K562 (cell line): Measurements from ENCODE around the gene OR14A16. TPM values are rescaled to one million over a fixed set of nuclear protein-coding genes. Genes with fewer than 3 reads are reported as not detected.

Experiments
- ARID3A ChIP-seq: IDR thresholded peaks from 2 replicates; pipeline ENCODE4 v1.6.1; 2012; ENCODE audit warnings: low read depth, low read length, improper control_type of control experiment, borderline replicate concordance
- DLX4 ChIP-seq: fragments of 250-450 bp; sonication (Bioruptor Pico); IDR thresholded peaks from 2 replicates; pipeline ENCODE4 v1.6.1; 2021; ENCODE audit warnings: mild to moderate bottlenecking
- ELF1 ChIP-seq: fragments of 200-800 bp; sonication (Bioruptor generic); IDR thresholded peaks from 2 replicates; pipeline ENCODE4 v1.6.1; 2016; ENCODE audit warnings: missing genetic modification characterization, missing compliant biosample characterization
- EP300 ChIP-seq: IDR thresholded peaks from 2 replicates; pipeline ENCODE4 v1.6.1; 2012; ENCODE audit warnings: low read length, improper control_type of control experiment
- ESRRA ChIP-seq: fragments of 450-650 bp; IDR thresholded peaks from 2 replicates; pipeline ENCODE4 v1.6.1; 2014; ENCODE audit warnings: low read depth, mild to moderate bottlenecking, moderate library complexity, borderline replicate concordance
- HNRNPH1 ChIP-seq: fragments of 200-400 bp; formaldehyde crosslinking; optimal IDR thresholded peaks from 2 replicates; pipeline ENCODE3; 2017; ENCODE audit warnings: low read depth, mild to moderate bottlenecking, low read length, moderate library complexity
- KDM2B ChIP-seq: fragments of 250-450 bp; sonication (Bioruptor Pico); IDR thresholded peaks from 2 replicates; pipeline ENCODE4 v1.8.0; 2021; ENCODE audit warnings: mild to moderate bottlenecking, moderate library complexity
- MCM2 ChIP-seq: fragments of 450-650 bp; IDR thresholded peaks from 2 replicates; pipeline ENCODE4 v1.6.1; 2017; ENCODE audit warnings: low read depth, mild to moderate bottlenecking
- MNT ChIP-seq, 2 experiments: fragments of 450-650 bp; conservative IDR thresholded peaks; 2 replicates each; pipeline ENCODE4 v1.6.1; 2017; ENCODE audit warnings: mild to moderate bottlenecking in 2 of 2, moderate library complexity in 2 of 2
- NEUROD1 ChIP-seq: fragments of 150-350 bp; IDR thresholded peaks from 2 replicates; pipeline ENCODE4 v1.6.1; 2014; ENCODE audit warnings: borderline replicate concordance, low read length, low read depth; ENCODE audit not compliant: partially characterized antibody
- PHF21A ChIP-seq: fragments of 450-650 bp; IDR thresholded peaks from 2 replicates; pipeline ENCODE4 v1.6.1; 2017; ENCODE audit warnings: low read depth, borderline replicate concordance
- USF2 ChIP-seq: sonication (generic); formaldehyde crosslinking; IDR thresholded peaks from 2 replicates; pipeline ENCODE4 v1.5.0; 2020; ENCODE audit warnings: missing genetic modification reagents
- XRCC3 ChIP-seq: fragments of 450-650 bp; IDR thresholded peaks from 2 replicates; pipeline ENCODE4 v1.6.1; 2017; ENCODE audit warnings: mild to moderate bottlenecking, moderate library complexity
- XRCC5 ChIP-seq: fragments of 200-400 bp; formaldehyde crosslinking; IDR thresholded peaks from 2 replicates; pipeline ENCODE4 v1.6.1; 2017; ENCODE audit warnings: low read depth, mild to moderate bottlenecking, low read length
- ZBTB12 ChIP-seq: fragments of 250-450 bp; sonication (Bioruptor Pico); IDR thresholded peaks from 2 replicates; pipeline ENCODE4 v1.4.0; 2020
- ZNF146 ChIP-seq: IDR thresholded peaks from one replicate; pipeline ENCODE4 v1.6.1; 2018; ENCODE audit warnings: missing compliant biosample characterization; ENCODE audit not compliant: unreplicated experiment
- ZNF586 ChIP-seq: fragments of 450-650 bp; formaldehyde crosslinking; conservative IDR thresholded peaks from 2 replicates; pipeline ENCODE4 v1.4.0; 2020; ENCODE audit warnings: mild to moderate bottlenecking, moderate library complexity
- ZNF77 ChIP-seq: fragments of 250-450 bp; sonication (Bioruptor Pico); IDR thresholded peaks from 2 replicates; pipeline ENCODE4 v1.5.0; 2020
- ZNF830 ChIP-seq: fragments of 250-450 bp; sonication (Bioruptor Pico); IDR thresholded peaks from 2 replicates; pipeline ENCODE4 v1.5.0; 2021; ENCODE audit warnings: mild to moderate bottlenecking
- polyA plus RNA-seq, 8 experiments: library from polyadenylated mRNA; depleted of rRNA in 4 of 8; stranded (reverse) in 5 of 8; unstranded in 3 of 8; fragments of >200 nt; fragmentation: Nextera tagmentation in 2 of 8; fragmentation: Illumina TruSeq in 1 of 8; extraction: Ambion mirVana in 2 of 8; extraction: Trizol in 1 of 8; gene quantifications; 2 replicates each; pipeline versions ENCODE4 v1.2.1 to v1.2.3, GENCODE V29; 2011 to 2014; ENCODE audit warnings: inconsistent platforms in 1 of 8, missing spikeins in 1 of 8
- total RNA-seq, 7 experiments: library from RNA; depleted of rRNA in 6 of 7; stranded (reverse); fragments of >200 nt in 6 of 7; fragmentation: Illumina TruSeq in 2 of 7; extraction: Trizol in 2 of 7; gene quantifications; 2 replicates each; pipeline versions ENCODE4 v1.2.1 to v1.2.3, GENCODE V29; 2011 to 2021; ENCODE audit warnings: low replicate concordance in 1 of 7
- TF ChIP-seq, protein P1 (sequence below): fragments of 450-650 bp; IDR thresholded peaks from 2 replicates; pipeline ENCODE4 v1.6.1; 2016; ENCODE audit warnings: missing biosample characterization, missing genetic modification characterization
- TF ChIP-seq, protein P2 (sequence below): fragments of 250-450 bp; sonication (Bioruptor Pico); IDR thresholded peaks from 2 replicates; pipeline ENCODE4 v1.9.0; 2021; ENCODE audit warnings: mild to moderate bottlenecking

OR14A16 gene
- total and polyA plus RNA-seq, 9 of the 15 experiments (the other 6 are each of a cell fraction or from before 2014, with no cell fraction given): not detected

DNA sequence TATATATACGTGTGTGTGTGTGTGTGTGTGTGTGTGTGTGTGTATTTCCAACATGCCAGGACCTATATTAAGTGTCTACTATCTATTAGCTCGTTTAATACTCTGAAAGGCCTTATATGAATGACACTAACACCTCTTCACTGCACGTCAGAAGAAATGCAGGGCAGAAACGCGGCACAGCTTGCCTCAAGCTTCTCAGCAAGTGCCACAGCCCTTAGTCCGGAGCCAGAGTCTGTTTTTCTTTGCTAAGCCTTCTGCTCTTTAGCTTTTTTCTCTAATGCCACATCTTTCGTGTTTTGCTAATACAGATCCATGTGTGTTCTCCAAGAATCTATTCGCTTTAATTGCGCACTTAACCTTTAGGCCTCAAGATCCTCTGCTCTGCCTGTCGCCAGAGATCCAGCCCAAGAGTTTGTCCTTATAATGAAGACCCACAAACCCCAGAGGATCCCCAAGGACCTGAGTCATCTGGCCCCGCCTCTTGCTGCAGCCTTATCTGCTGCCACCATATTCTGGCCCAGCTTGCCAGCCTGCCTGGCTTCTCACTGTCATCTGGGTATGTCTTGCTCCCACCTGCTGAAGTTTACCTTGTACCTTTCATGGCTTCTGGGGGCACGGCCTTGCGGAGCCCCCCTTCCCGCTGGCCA, 31.1 kb upstream of the OR14A16 start (continued):
- TF ChIP-seq ZNF586 (CRISPR knock-in tag): no peak
- TF ChIP-seq DLX4 (CRISPR knock-in tag): no peak
- TF ChIP-seq ZNF146 (CRISPR knock-in tag): no peak
- TF ChIP-seq EP300: peak; percentile 81
- TF ChIP-seq XRCC5: no peak; the same call in 1 of the 2 replicates
- no peak for TF ChIP-seq ARID3A
- TF ChIP-seq, protein P1, sequence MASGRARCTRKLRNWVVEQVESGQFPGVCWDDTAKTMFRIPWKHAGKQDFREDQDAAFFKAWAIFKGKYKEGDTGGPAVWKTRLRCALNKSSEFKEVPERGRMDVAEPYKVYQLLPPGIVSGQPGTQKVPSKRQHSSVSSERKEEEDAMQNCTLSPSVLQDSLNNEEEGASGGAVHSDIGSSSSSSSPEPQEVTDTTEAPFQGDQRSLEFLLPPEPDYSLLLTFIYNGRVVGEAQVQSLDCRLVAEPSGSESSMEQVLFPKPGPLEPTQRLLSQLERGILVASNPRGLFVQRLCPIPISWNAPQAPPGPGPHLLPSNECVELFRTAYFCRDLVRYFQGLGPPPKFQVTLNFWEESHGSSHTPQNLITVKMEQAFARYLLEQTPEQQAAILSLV: no peak
- peak; percentile 37; the same call in 1 of the 2 replicates for TF ChIP-seq PHF21A
- TF ChIP-seq ZNF830: no peak
- 0 out of 2 replicates have a peak, but pooled peaks have one; percentile 7 for TF ChIP-seq ESRRA
- no peak; a peak in 1 of 4 replicates for TF ChIP-seq MNT (conservative IDR thresholded peaks at IDR 0.05)
- TF ChIP-seq USF2 (CRISPR knock-in tag): no peak
- TF ChIP-seq KDM2B: no peak
- TF ChIP-seq NEUROD1: peak; percentile 86
- TF ChIP-seq ELF1: no peak
- TF ChIP-seq, protein P2, sequence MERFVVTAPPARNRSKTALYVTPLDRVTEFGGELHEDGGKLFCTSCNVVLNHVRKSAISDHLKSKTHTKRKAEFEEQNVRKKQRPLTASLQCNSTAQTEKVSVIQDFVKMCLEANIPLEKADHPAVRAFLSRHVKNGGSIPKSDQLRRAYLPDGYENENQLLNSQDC (CRISPR knock-in tag): no peak
- TF ChIP-seq MCM2: no peak
- TF ChIP-seq ZNF77 (CRISPR knock-in tag): no peak
- TF ChIP-seq ZBTB12 (CRISPR knock-in tag): no peak
- no peak for TF ChIP-seq XRCC3
- no peak for TF ChIP-seq HNRNPH1
